Measurements from ENCODE around the gene SFXN1. TPM values are rescaled to one million over a fixed set of nuclear protein-coding genes. Genes with fewer than 3 reads are reported as not detected.
A peak's percentile ranks its signal among the peaks of the same experiment; 100 is the strongest.

The SFXN1 gene
- total and polyA plus RNA-seq, 4 experiments from 2014 or later = 75.9 to 111 (median 91.6) TPM

GRCh38 chr5:175457466-175457865 lies 20.9 kb upstream of the SFXN1 start:
- H3K4me1 ChIP-seq (ENCODE audit: insufficient read depth, low read length) = no peaks in the 10 kb centered on the region
- Mint-ChIP-seq H3K4me1 (peaks cover 0 to 1% (median 0%) of the 10 kb centered on the region in 4 donors), H3K9me3 (no peaks in the 10 kb centered on the region), H3K36me3 (no peaks in the 10 kb centered on the region), H3K4me3 (no peak overlapping the region), H3K27ac (no peak overlapping the region), H3K27me3 (peaks cover 24 to 27% of the 10 kb centered on the region in 2 donors)
- no peak for DNase-seq
- POLR2A ChIA-PET (ENCODE audit: partially characterized antibody) = no interaction called here
- H3K27me3 ChIP-seq (ENCODE audit: insufficient read depth, low read length) = no peaks in the 10 kb centered on the region
- CTCF ChIA-PET (ENCODE audit: partially characterized antibody) = no interaction called here
- intact Hi-C loops (cut with micrococcal nuclease) = no loop called here
- H3K27ac ChIP-seq (ENCODE audit: low read depth, low read length) = no peak overlapping the region
- no peak overlapping the region for H3K4me3 ChIP-seq (ENCODE audit: low read length in 2 of 2)
- no peaks in the 10 kb centered on the region for H3K9me3 ChIP-seq (ENCODE audit: control insufficient read depth in 1 of 2, low read length in 2 of 2)
- no peaks in the 10 kb centered on the region for H3K36me3 ChIP-seq (ENCODE audit: insufficient read depth, low read length)

- DNase-seq = no peak
- no peaks in the 10 kb centered on the region for H3K9me3 Mint-ChIP-seq
- no peaks in the 10 kb centered on the region for H3K36me3 Mint-ChIP-seq
- intact Hi-C loops (cut with micrococcal nuclease) = loop anchor here (1.0 to 5.0 kb wide), 2 partner anchors 237 to 509 kb away; no protein-coding TSS in a partner anchor
- ChIA-PET POLR2A (ENCODE audit: partially characterized antibody) (no interaction called here), CTCF (ENCODE audit: partially characterized antibody) (interaction anchor here (1.7 kb wide), 1 partner anchor 74 kb away, joined by 9 read pairs; no protein-coding TSS in a partner anchor)
- Histone ChIP-seq H3K36me3 (ENCODE audit: insufficient read depth, low read length) (no peaks in the 10 kb centered on the region), H3K27me3 (ENCODE audit: insufficient read depth, low read length) (no peaks in the 10 kb centered on the region), H3K27ac (ENCODE audit: low read depth, low read length) (no peak overlapping the region), H3K4me3 (ENCODE audit: low read length in 2 of 2) (no peak overlapping the region), H3K4me1 (ENCODE audit: insufficient read depth, low read length) (peaks cover 4% of the 10 kb centered on the region), H3K9me3 (ENCODE audit: control insufficient read depth in 1 of 2, low read length in 2 of 2) (no peaks in the 10 kb centered on the region)
- H3K27me3 Mint-ChIP-seq = peaks cover 10 to 11% of the 10 kb centered on the region in 2 donors
- H3K4me1 Mint-ChIP-seq = peaks cover 5 to 8% (median 6%) of the 10 kb centered on the region in 4 donors
- H3K27ac Mint-ChIP-seq = no peak overlapping the region
- no peak overlapping the region for H3K4me3 Mint-ChIP-seq
These were observed 18.2 kb upstream of the SFXN1 start for GRCh38 chr5:175460126-175460525.

GRCh38 chr5:175460552-175460951 lies 17.8 kb upstream of the SFXN1 start:
- H3K36me3 Mint-ChIP-seq = no peaks in the 10 kb centered on the region
- H3K4me1 Mint-ChIP-seq = peaks cover 5 to 10% (median 6%) of the 10 kb centered on the region in 4 donors
- H3K27ac ChIP-seq (ENCODE audit: low read depth, low read length) = no peak overlapping the region
- DNase-seq = no peak
- H3K4me3 Mint-ChIP-seq = no peak overlapping the region
- no peaks in the 10 kb centered on the region for H3K36me3 ChIP-seq (ENCODE audit: insufficient read depth, low read length)
- H3K27me3 ChIP-seq (ENCODE audit: insufficient read depth, low read length) = no peaks in the 10 kb centered on the region
- H3K4me1 ChIP-seq (ENCODE audit: insufficient read depth, low read length) = peaks cover 4% of the 10 kb centered on the region
- CTCF ChIA-PET (ENCODE audit: partially characterized antibody) = interaction anchor here (1.7 kb wide), 1 partner anchor 74 kb away, joined by 9 read pairs; no protein-coding TSS in a partner anchor
- no peaks in the 10 kb centered on the region for H3K9me3 Mint-ChIP-seq
- POLR2A ChIA-PET (ENCODE audit: partially characterized antibody) = no interaction called here
- intact Hi-C loops (cut with micrococcal nuclease) = loop anchor here (1.0 to 5.0 kb wide), 2 partner anchors 237 to 509 kb away; no protein-coding TSS in a partner anchor
- H3K9me3 ChIP-seq (ENCODE audit: control insufficient read depth in 1 of 2, low read length in 2 of 2) = no peaks in the 10 kb centered on the region
- no peak overlapping the region for H3K27ac Mint-ChIP-seq
- no peak overlapping the region for H3K4me3 ChIP-seq (ENCODE audit: low read length in 2 of 2)
- peaks cover 6 to 9% of the 10 kb centered on the region in 2 donors for H3K27me3 Mint-ChIP-seq

GRCh38 chr5:175461370-175461769 lies 17.0 kb upstream of the SFXN1 start:
- no peak overlapping the region for H3K27ac Mint-ChIP-seq
- H3K4me3 Mint-ChIP-seq = no peak overlapping the region
- intact Hi-C loops (cut with micrococcal nuclease) = loop anchor here (5.0 kb wide), 1 partner anchor 236 kb away; no protein-coding TSS in a partner anchor
- Histone ChIP-seq H3K27ac (ENCODE audit: low read depth, low read length) (no peak overlapping the region), H3K9me3 (ENCODE audit: control insufficient read depth in 1 of 2, low read length in 2 of 2) (no peaks in the 10 kb centered on the region), H3K36me3 (ENCODE audit: insufficient read depth, low read length) (no peaks in the 10 kb centered on the region), H3K4me3 (ENCODE audit: low read length in 2 of 2) (no peak overlapping the region), H3K4me1 (ENCODE audit: insufficient read depth, low read length) (peaks cover 4% of the 10 kb centered on the region), H3K27me3 (ENCODE audit: insufficient read depth, low read length) (no peaks in the 10 kb centered on the region)
- ChIA-PET POLR2A (ENCODE audit: partially characterized antibody) (no interaction called here), CTCF (ENCODE audit: partially characterized antibody) (interaction anchor here (1.7 kb wide), 1 partner anchor 73 kb away, joined by 9 read pairs; no protein-coding TSS in a partner anchor)
- peaks cover 5 to 10% (median 6%) of the 10 kb centered on the region in 4 donors for H3K4me1 Mint-ChIP-seq
- no peaks in the 10 kb centered on the region for H3K9me3 Mint-ChIP-seq
- peaks cover 6 to 7% of the 10 kb centered on the region in 2 donors for H3K27me3 Mint-ChIP-seq
- no peaks in the 10 kb centered on the region for H3K36me3 Mint-ChIP-seq
- DNase-seq = no peak

GRCh38 chr5:175463641-175464040 lies 14.7 kb upstream of the SFXN1 start:
- Mint-ChIP-seq H3K9me3 (no peaks in the 10 kb centered on the region), H3K4me1 (peaks cover 5 to 10% (median 6%) of the 10 kb centered on the region in 4 donors), H3K36me3 (no peaks in the 10 kb centered on the region), H3K27ac (no peak overlapping the region), H3K4me3 (no peak overlapping the region), H3K27me3 (peaks cover 2 to 10% of the 10 kb centered on the region in 2 donors)
- H3K4me1 ChIP-seq (ENCODE audit: insufficient read depth, low read length) = peaks cover 4% of the 10 kb centered on the region
- no peak for DNase-seq
- ChIA-PET CTCF (ENCODE audit: partially characterized antibody) (interaction anchor here (0.8 to 2.8 kb wide), 13 partner anchors 11 to 456 kb away, joined by 3 to 45 read pairs (median 7); partner anchors contain the start of genes DRD1 and SFXN1), POLR2A (ENCODE audit: partially characterized antibody) (interaction anchor here (5.9 kb wide), 1 partner anchor 14 kb away, joined by 42 read pairs; the partner anchor contains the start of gene SFXN1)
- no peak overlapping the region for H3K27ac ChIP-seq (ENCODE audit: low read depth, low read length)
- no peaks in the 10 kb centered on the region for H3K27me3 ChIP-seq (ENCODE audit: insufficient read depth, low read length)
- intact Hi-C loops (cut with micrococcal nuclease) = loop anchor here (1.0 to 5.0 kb wide), 3 partner anchors 15 to 512 kb away; partner anchors contain the start of gene SFXN1
- no peaks in the 10 kb centered on the region for H3K36me3 ChIP-seq (ENCODE audit: insufficient read depth, low read length)
- no peaks in the 10 kb centered on the region for H3K9me3 ChIP-seq (ENCODE audit: control insufficient read depth in 1 of 2, low read length in 2 of 2)
- H3K4me3 ChIP-seq (ENCODE audit: low read length in 2 of 2) = no peak overlapping the region

GRCh38 chr5:175464074-175464941 lies 14.1 kb upstream of the SFXN1 start:
- Histone ChIP-seq H3K4me3 (ENCODE audit: low read length in 2 of 2) (no peak overlapping the region), H3K27me3 (ENCODE audit: insufficient read depth, low read length) (no peaks in the 10 kb centered on the region), H3K9me3 (ENCODE audit: control insufficient read depth in 1 of 2, low read length in 2 of 2) (no peaks in the 10 kb centered on the region), H3K27ac (ENCODE audit: low read depth, low read length) (no peak overlapping the region), H3K4me1 (ENCODE audit: insufficient read depth, low read length) (peaks cover 4% of the 10 kb centered on the region), H3K36me3 (ENCODE audit: insufficient read depth, low read length) (no peaks in the 10 kb centered on the region)
- Mint-ChIP-seq H3K9me3 (no peaks in the 10 kb centered on the region), H3K27ac (peak overlapping the region in 3 of 7 donors; percentile 13 to 69 (median 17)), H3K4me3 (peak overlapping the region in 2 of 8 donors; percentile 13 to 45), H3K36me3 (no peaks in the 10 kb centered on the region), H3K27me3 (peaks cover 2 to 5% of the 10 kb centered on the region in 2 donors), H3K4me1 (peaks cover 5 to 10% (median 6%) of the 10 kb centered on the region in 4 donors)
- ChIA-PET CTCF (ENCODE audit: partially characterized antibody) (interaction anchor here (0.6 to 2.8 kb wide), 35 partner anchors 8 to 456 kb away, joined by 3 to 45 read pairs (median 5); partner anchors contain the start of genes DRD1 and SFXN1), POLR2A (ENCODE audit: partially characterized antibody) (interaction anchor here (1.2 to 5.9 kb wide), 3 partner anchors 13 to 53 kb away, joined by 3 to 42 read pairs (median 5); partner anchors contain the start of gene SFXN1)
- intact Hi-C loops (cut with micrococcal nuclease) = loop anchor here (1.0 to 5.0 kb wide), 3 partner anchors 14 to 513 kb away; partner anchors contain the start of gene SFXN1
- DNase-seq = peak; percentile 43 to 67 (median 57)

GRCh38 chr5:175464942-175465233 lies 13.5 kb upstream of the SFXN1 start:
- Mint-ChIP-seq H3K4me1 (peaks cover 5 to 10% (median 6%) of the 10 kb centered on the region in 4 donors), H3K27me3 (peaks cover 0 to 5% of the 10 kb centered on the region in 2 donors), H3K9me3 (no peaks in the 10 kb centered on the region), H3K27ac (peak overlapping the region in 3 of 7 donors; percentile 13 to 69 (median 17)), H3K4me3 (no peak overlapping the region), H3K36me3 (no peaks in the 10 kb centered on the region)
- Histone ChIP-seq H3K9me3 (ENCODE audit: control insufficient read depth in 1 of 2, low read length in 2 of 2) (no peaks in the 10 kb centered on the region), H3K27me3 (ENCODE audit: insufficient read depth, low read length) (no peaks in the 10 kb centered on the region), H3K27ac (ENCODE audit: low read depth, low read length) (no peak overlapping the region), H3K4me3 (ENCODE audit: low read length in 2 of 2) (no peak overlapping the region), H3K36me3 (ENCODE audit: insufficient read depth, low read length) (no peaks in the 10 kb centered on the region), H3K4me1 (ENCODE audit: insufficient read depth, low read length) (peaks cover 4% of the 10 kb centered on the region)
- no peak for DNase-seq
- CTCF ChIA-PET (ENCODE audit: partially characterized antibody) = interaction anchor here (0.7 to 2.8 kb wide), 32 partner anchors 9 to 254 kb away, joined by 3 to 45 read pairs (median 5); partner anchors contain the start of genes DRD1 and SFXN1
- POLR2A ChIA-PET (ENCODE audit: partially characterized antibody) = interaction anchor here (1.2 to 5.9 kb wide), 3 partner anchors 13 to 52 kb away, joined by 3 to 42 read pairs (median 5); partner anchors contain the start of gene SFXN1
- intact Hi-C loops (cut with micrococcal nuclease) = loop anchor here (1.0 to 5.0 kb wide), 3 partner anchors 14 to 514 kb away; partner anchors contain the start of gene SFXN1

Measured in CD4-positive, alpha-beta memory T cell (primary cell).